Hindlimb muscle (tissue), 1 donor: ENCODE measurements around the gene FERD3L. TPM values are rescaled to one million over a fixed set of nuclear protein-coding genes. Genes with fewer than 3 reads are reported as not detected.
"Not testable (repeated sequence)": the region's sequence is repeated elsewhere in the genome, so short reads cannot be mapped to it uniquely, and the experiment has no call there.

Experiments
- DNase-seq: peaks from one replicate; pipeline ENCODE4 v3.0.0-alpha.2; 2013
- polyA plus RNA-seq: library from polyadenylated mRNA; unstranded; fragments of 120-200 nt; gene quantifications from one replicate; pipeline ENCODE4 v1.2.1, GENCODE V29; 2013; ENCODE audit not compliant: insufficient read length

FERD3L gene, protein sequence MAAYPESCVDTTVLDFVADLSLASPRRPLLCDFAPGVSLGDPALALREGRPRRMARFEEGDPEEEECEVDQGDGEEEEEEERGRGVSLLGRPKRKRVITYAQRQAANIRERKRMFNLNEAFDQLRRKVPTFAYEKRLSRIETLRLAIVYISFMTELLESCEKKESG
- not detected for polyA plus RNA-seq

DNA sequence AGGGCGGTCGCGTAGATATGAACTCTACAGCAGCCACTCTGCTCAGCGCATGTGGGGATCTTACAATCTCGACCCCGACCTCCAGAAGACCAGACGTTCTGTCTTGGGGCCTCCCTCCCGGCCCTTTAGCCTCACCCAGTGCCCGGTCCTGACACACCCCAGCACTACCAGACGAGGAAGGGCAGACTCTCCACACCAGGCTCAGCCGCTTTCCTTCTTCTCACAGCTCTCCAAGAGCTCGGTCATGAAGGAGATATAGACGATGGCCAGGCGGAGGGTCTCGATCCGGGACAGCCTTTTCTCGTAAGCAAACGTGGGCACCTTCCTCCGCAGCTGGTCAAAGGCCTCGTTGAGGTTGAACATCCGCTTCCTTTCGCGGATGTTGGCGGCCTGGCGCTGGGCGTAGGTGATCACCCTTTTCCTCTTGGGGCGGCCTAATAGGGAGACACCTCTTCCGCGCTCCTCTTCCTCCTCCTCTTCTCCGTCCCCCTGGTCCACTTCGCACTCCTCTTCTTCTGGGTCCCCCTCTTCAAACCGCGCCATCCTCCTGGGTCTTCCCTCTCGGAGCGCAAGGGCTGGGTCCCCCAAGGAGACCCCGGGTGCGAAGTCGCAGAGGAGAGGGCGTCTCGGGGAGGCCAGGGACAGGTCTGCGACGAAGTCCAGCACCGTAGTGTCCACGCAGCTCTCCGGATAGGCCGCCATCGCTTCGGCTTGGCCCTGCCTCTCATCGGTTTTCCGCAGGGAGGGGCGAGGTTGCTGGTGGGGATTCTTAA is at the start of gene FERD3L:
FERD3L (minus strand) TSS at position 761 of the 773 bp plus-strand sequence; CDS start at position 702, 59 bp downstream.
- no peak for DNase-seq

DNA sequence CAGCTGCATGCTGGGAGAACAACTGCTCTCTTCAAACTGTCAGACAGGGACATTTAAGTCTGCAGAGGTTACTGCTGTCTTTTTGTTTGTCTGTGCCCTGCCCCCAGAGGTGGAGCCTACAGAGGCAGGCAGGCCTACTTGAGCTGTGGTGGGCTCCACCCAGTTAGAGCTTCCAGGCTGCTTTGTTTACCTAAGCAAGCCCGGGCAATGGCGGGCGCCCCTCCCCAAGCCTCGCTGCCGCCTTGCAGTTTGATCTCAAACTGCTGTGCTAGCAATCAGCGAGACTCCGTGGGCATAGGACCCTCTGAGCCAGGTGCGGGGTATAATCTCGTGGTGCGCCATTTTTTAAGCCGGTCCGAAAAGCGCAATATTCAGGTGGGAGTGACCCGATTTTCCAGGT is 49.2 kb upstream of the FERD3L start:
- not testable (repeated sequence) for DNase-seq

DNA sequence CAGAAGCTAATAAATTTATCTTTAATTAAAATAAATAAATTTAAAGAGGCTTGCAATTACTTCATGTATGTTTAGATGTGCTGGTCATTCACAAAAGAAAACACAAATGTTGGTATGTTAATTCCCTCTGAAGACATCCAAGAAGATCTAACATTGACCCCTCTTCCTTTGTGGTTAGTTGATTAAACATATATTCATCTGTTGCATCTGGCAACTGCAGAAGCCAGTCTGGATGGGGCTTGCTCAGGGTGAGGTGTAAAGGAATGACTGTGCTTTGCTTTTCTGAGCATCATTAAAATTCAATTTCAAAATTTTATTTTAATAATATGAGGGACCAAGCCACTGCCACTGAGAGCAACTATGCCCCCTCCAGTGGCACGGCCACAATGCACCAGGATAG is 36.4 kb upstream of the FERD3L start:
- DNase-seq: no peak

GRCh38 chr7:19178595-19178994 is 33.4 kb upstream of the FERD3L start:
- no peak for DNase-seq

- DNase-seq: no peak
Observed at GRCh38 chr7:19177269-19177668, 32.0 kb upstream of the FERD3L start.

DNA sequence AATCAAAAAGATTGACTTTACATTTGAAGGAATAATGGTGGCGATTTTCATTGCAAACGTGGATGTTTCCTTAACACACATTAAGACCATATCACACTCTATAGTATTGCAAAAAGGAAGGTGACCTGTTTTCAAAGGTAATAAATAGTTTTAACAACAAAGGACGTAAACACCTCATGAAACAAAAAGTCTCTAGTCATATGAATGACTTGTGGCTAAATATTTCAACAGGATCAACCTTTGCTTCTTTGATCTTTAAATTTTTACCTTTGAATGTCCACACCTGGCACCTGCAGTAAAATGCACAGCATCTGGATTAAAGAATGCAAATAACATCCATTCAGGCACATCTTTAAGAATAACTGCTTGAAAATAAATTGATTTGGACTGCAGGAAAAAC is 30.0 kb upstream of the FERD3L start:
- no peak for DNase-seq

DNA sequence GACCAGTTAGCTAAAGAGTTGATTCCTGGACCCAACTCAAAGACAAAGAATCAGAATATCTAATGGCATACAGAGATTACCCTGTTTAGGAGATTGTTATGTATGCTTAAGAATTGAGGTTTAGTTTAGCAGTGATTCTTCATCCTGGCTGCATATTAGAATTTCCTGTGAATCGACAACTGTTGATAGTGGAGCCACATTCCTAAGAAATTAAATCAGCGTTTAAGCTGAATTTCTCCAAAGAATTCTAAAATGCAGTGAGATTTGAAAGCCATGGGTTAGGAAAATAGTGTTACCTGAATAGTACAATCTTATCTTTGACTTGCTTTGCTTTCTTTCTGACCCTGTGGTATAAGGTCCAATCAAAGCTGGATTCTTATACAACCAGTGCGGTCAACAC is 16.4 kb upstream of the FERD3L start:
- no peak for DNase-seq

DNA sequence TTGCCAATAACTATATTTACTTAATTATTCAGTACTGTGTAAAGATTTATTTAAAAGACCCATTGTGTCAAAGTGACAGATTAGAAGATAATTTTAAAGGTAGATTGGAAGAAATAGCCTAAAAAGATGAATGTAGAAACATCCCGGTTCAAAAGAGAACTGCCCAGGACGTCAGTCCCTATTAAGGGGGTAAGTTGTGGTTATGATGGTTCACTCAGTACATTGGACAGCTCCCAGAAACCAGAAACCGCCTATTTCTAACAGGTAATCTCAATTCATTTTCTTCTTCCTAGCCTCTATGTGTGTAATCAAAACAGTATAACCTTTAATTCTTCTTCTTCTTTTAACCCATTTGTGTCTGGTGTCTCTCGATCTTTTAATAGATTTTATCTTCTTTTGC is 1.5 kb upstream of the FERD3L start:
- no peak for DNase-seq

DNA sequence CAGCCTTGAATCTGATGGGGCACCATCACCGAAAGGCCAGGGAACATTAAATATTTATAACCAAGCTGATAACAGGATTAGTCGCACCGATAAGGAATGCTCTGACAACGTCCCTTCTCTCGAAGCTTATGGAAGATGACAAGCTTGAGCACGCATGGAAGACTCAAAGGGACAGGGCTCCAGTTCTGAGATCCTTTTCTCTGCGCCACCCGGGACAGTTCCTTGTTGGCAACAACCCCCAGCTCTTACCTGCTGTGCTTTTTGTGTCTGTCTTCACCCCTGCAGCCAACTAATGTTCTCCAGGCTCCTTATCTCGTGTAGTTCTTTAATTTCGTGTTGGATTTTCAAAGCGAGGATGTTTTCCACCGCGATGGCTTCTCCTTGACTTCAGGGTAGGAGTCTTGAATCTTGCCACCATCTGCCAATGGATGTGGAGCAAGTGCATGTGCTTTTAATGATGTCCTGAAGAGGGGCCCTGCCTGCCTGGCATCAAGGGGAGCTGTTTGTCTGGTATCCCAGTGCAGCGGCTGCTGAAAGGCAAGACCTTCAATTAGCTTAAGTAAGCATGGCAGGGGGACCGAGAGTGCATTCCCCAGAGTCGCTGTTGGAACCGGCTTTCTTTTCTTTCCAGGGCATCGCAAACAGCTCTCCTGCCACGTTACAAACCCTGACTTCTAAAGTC is 354 bp upstream of the FERD3L start:
- DNase-seq: no peak

DNA sequence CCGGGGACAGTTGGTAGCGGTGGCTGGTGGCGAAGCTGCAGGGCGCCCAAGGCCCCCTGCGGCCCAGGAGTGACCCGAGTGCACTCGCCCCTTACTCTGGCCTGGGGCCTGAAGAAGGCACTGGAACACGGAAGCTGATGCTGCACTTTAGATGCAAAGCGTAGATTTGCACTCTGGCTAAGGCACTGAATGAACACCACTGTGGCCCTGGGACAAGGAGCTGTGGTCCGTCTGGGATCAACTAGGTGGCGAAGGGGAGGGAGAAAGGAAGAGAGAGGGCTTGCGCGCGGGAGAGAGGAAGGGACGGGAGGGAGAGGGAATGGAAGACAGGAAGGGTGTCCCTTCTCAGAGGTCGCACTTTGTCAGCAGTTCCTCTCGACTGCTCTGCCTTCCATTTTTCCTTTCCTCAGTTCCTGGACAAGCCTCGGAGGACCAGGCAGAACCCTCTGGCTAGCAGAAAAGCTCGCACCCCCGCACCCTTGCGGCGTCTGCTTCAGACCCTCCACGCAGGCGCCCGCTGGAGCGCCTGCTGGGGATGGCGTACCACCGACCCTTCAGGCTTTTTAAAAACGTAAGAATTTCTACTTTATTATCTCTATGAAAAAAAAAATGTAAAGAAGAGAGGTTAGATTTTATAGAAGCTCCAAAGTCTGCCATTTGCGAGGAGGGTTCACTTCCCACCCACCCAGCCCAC is 1.2 kb downstream of the FERD3L start:
- DNase-seq: no peak

DNA sequence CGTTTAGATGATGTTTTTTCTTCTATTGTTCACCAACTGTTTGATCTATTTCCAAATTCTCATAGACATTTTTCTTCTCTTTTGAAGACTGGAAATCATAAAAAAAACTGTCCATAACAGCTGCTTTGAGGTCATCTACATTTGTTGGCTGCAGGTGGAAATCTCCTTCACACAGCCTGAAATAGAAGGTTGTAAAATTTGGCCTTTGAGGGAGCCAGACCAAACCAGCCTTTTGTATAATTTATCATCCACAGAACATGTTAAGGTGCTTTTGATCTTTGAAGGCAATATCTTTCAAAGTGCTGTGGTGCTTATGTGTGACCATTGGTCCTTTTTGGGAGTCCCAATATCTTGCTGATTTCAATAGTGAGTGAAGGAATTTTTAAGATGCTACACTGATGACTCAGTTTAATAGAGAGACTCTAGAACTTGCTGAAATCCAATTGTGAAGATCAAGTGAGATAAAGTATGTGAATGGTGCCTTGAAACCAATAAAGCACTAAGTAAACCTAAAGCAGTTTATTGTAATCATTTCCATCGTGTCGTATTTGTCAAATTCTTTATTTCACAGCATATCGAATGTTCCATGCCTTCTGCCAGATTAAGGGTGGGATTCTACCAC is 5.4 kb downstream of the FERD3L start:
- no peak for DNase-seq

DNA sequence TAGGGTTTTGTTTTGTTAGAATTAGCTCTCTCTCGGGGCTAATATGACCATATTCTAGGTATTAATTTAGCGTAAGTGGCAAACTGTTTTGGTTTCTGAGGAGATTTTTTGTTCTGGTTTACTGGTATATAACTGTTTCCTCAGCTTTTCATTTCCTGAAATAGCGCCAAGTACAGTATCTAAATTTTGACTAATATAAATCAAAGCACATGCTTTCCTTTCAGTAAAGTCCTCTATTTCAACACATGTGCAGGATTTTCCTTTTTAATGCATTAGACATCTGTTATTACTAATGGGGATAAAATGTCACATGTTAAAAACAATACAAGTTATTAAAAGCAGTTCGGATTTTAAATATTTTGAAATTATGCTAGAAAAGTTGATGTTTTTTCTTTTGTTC is 11.3 kb downstream of the FERD3L start:
- no peak for DNase-seq

GRCh38 chr7:19133390-19133789 is 11.8 kb downstream of the FERD3L start:
- no peak for DNase-seq

GRCh38 chr7:19128856-19129255 is 16.4 kb downstream of the FERD3L start:
- DNase-seq: no peak

DNA sequence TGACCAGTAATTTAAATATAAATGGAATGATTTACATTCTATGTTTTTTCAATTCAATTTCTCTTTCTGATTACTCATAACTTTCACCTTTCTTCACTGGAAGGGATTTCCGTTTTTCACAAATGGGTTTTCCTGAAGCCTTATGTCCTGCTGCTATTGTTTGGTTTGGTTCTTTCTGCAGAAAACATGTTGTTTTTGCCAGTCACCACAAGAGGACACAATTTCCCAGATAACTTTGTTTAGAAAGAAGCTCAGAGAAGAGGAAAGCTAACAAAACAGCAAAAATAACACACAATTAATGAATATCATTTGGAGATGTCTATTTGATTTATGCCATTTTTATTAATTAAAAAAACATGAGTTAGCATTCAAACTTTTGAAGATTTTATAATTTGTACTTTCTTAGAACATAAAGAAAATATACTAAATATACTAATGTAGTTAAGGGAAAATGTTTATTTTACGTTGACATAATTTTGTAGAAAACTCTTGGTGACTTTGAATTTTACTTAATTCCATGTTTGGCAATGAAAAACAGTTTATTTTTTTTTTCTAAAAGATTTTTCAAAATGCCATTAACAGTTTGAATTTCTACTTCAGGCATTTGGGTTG is 23.1 kb downstream of the FERD3L start:
- DNase-seq: no peak

GRCh38 chr7:19119870-19120486 is 25.2 kb downstream of the FERD3L start:
- no peak for DNase-seq

DNA sequence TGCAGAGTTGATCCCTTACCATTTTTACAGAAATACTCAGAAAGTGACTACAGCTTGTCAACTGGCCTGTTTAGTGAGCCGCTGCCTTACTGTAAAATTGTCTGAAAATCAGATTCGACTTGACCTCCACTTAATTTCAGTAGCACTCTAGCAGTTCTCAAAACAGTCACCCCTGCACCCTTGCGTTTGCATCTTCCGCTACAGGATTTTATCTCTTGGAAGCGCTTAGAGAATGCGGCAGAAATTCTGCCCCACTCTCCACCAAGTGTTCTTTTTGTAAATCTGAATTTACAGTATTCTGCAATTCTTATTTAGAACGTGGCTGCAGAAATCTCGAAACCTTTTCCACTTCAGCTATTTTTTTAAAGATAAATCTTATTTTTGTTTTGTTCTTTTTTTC is 25.8 kb downstream of the FERD3L start:
- no peak for DNase-seq

GRCh38 chr7:19118636-19119371 is 26.4 kb downstream of the FERD3L start:
- DNase-seq: no peak

DNA sequence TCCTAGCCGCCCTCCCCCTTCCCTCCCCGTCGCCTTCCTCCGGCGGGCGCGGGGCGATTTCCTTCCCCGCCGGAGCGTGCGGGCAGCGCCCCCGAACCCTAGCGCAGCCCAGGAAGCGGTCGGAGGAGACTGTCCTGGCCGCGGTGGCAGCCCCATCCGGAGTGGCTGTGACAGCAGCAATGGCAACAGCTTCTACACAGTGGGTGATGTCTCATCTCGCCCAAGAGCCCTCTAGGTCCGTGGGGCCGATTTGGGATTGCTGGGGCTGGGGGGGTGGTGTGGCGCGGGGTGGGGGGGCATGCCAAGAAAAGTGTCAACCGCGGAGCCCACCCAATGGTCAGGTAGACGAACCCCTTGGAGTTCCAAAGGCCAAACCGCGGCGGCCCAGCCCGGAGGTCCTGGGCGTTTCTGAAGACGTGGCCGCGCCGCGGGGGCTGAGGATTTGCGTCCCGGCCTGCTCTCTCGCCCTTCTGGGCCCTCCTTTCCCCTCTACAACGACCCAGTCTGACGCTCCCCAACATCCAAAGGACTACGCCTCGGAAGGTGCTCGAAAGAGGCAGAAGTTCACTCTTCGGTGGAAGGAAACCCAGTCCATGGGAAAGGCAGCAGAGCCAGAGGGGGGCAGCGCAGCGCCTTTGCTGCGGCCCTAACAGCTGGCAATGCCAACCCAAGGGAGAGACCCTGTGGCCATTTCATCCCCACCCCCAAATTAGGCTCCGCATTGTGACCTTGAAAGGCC is 27.2 kb downstream of the FERD3L start:
- no peak for DNase-seq
